ENCODE measurements around the gene PCSK5. TPM values are rescaled to one million over a fixed set of nuclear protein-coding genes. Genes with fewer than 3 reads are reported as not detected.

PCSK5 gene
- total RNA-seq, 1 donor from 2014 or later: 8.9 TPM

DNA sequence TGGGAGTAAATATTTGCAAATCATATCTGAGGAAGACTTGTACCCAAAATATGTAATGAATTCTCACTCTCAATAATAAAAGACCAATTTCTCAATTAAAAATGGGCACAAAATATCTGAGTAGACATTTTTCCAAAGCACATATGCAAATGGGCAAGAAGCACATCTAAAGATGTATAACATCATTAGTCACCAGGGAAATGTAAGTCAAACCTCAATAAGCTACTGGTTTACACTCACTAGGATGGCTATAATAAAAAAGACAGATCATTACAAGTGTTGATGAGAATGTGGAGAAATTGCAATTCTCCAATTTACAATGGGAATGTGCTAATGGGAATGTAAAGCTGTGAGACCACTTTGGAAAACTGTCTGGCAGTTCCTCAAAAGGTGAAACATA lies 13.9 kb downstream of the PCSK5 start:
- Mint-ChIP-seq H3K4me1 (ENCODE audit: low read depth) (peaks cover 8% of the 10 kb centered on the region), H3K9me3 (ENCODE audit: low read depth) (no peaks in the 10 kb centered on the region), H3K4me3 (ENCODE audit: unreplicated experiment) (no peak overlapping the region), H3K27ac (ENCODE audit: unreplicated experiment) (no peak overlapping the region), H3K36me3 (ENCODE audit: low read depth) (no peaks in the 10 kb centered on the region), H3K27me3 (ENCODE audit: low read depth) (no peaks in the 10 kb centered on the region)
- no peak for DNase-seq (ENCODE audit: low spot score)
- TF ChIP-seq, protein P1, sequence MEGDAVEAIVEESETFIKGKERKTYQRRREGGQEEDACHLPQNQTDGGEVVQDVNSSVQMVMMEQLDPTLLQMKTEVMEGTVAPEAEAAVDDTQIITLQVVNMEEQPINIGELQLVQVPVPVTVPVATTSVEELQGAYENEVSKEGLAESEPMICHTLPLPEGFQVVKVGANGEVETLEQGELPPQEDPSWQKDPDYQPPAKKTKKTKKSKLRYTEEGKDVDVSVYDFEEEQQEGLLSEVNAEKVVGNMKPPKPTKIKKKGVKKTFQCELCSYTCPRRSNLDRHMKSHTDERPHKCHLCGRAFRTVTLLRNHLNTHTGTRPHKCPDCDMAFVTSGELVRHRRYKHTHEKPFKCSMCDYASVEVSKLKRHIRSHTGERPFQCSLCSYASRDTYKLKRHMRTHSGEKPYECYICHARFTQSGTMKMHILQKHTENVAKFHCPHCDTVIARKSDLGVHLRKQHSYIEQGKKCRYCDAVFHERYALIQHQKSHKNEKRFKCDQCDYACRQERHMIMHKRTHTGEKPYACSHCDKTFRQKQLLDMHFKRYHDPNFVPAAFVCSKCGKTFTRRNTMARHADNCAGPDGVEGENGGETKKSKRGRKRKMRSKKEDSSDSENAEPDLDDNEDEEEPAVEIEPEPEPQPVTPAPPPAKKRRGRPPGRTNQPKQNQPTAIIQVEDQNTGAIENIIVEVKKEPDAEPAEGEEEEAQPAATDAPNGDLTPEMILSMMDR (IDR thresholded peaks at IDR 0.05): no peak

DNA sequence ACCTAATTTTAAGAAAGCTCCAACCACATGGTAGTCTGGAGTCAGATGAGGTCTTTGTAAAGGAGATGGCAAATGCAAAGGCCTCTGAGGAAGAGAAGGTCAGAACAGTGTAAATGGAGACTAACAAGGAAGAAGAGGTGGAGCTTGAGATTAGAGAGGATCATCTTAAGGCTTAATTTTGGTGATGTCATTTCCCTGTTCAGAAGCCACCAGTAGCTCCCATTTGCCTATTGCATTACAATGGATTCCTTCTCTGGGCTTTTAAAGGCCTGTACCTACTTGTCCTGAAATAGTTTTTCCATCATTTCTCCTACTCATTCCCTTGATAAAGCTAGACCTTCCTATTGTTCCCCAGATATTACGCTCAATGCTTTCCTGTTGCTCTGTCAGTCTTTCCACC lies 16.1 kb downstream of the PCSK5 start:
- peaks cover 8% of the 10 kb centered on the region for H3K4me1 Mint-ChIP-seq (ENCODE audit: low read depth)
- H3K27ac Mint-ChIP-seq (ENCODE audit: unreplicated experiment): no peak overlapping the region
- H3K4me3 Mint-ChIP-seq (ENCODE audit: unreplicated experiment): no peak overlapping the region
- no peaks in the 10 kb centered on the region for H3K36me3 Mint-ChIP-seq (ENCODE audit: low read depth)
- H3K27me3 Mint-ChIP-seq (ENCODE audit: low read depth): no peaks in the 10 kb centered on the region
- TF ChIP-seq, protein P1 (IDR thresholded peaks at IDR 0.05): no peak
- no peaks in the 10 kb centered on the region for H3K9me3 Mint-ChIP-seq (ENCODE audit: low read depth)
- no peak for DNase-seq (ENCODE audit: low spot score)

DNA sequence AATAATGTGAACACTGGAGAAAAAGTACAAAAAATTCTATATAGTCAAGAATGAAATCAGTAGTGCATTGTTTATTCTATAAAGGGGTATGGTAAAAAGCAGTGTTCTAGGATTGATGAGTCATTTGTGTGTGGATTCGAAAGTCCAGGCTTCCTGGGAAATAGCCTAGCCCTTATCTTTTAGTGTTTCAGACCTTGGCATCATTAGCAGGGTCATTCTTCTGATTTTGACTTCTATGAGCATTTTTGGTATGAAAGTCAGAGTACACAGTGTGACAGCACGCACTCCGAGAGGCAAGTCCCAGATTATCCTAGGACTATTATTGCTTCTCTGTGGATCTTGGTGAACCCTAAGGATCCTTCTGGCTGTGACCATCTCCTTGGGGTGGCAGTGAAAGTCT lies 16.9 kb downstream of the PCSK5 start:
- Mint-ChIP-seq H3K4me3 (ENCODE audit: unreplicated experiment) (no peak overlapping the region), H3K27me3 (ENCODE audit: low read depth) (no peaks in the 10 kb centered on the region), H3K36me3 (ENCODE audit: low read depth) (peaks cover 2% of the 10 kb centered on the region), H3K4me1 (ENCODE audit: low read depth) (peaks cover 8% of the 10 kb centered on the region), H3K9me3 (ENCODE audit: low read depth) (no peaks in the 10 kb centered on the region), H3K27ac (ENCODE audit: unreplicated experiment) (no peak overlapping the region)
- DNase-seq (ENCODE audit: low spot score): no peak
- TF ChIP-seq, protein P1 (IDR thresholded peaks at IDR 0.05): no peak

GRCh38 chr9:75907923-75908322 lies 17.4 kb downstream of the PCSK5 start:
- no peak for DNase-seq (ENCODE audit: low spot score)
- Mint-ChIP-seq H3K27ac (ENCODE audit: unreplicated experiment) (no peak overlapping the region), H3K36me3 (ENCODE audit: low read depth) (peaks cover 2% of the 10 kb centered on the region), H3K4me3 (ENCODE audit: unreplicated experiment) (no peak overlapping the region), H3K4me1 (ENCODE audit: low read depth) (peaks cover 8% of the 10 kb centered on the region), H3K27me3 (ENCODE audit: low read depth) (no peaks in the 10 kb centered on the region), H3K9me3 (ENCODE audit: low read depth) (no peaks in the 10 kb centered on the region)
- TF ChIP-seq, protein P1 (IDR thresholded peaks at IDR 0.05): no peak

DNA sequence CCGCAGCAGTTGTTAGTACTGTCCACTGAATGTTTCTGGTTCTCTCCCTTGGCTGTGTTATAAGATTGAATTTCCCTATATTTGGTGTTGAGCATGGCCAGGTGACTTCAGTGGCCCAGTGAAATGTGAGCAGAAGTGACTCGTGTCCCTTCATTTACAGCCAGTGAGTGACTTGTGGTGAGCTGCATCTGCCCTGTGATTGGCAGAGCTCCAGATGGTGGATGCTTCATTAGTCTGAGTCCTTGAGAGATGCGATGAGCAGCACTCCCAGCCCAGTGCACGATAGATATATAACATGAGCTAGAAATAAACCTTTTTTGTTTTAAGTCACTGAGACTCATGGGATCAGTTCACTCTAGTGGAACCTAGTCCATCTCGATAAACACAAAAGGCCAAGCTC lies 19.3 kb downstream of the PCSK5 start:
- Mint-ChIP-seq H3K27me3 (ENCODE audit: low read depth) (no peaks in the 10 kb centered on the region), H3K36me3 (ENCODE audit: low read depth) (peaks cover 2% of the 10 kb centered on the region), H3K4me1 (ENCODE audit: low read depth) (peaks cover 8% of the 10 kb centered on the region), H3K4me3 (ENCODE audit: unreplicated experiment) (no peak overlapping the region), H3K9me3 (ENCODE audit: low read depth) (no peaks in the 10 kb centered on the region), H3K27ac (ENCODE audit: unreplicated experiment) (no peak overlapping the region)
- TF ChIP-seq, protein P1 (IDR thresholded peaks at IDR 0.05): no peak
- DNase-seq (ENCODE audit: low spot score): no peak
